Stimulated activated CD4-positive, alpha-beta T cell treated with anti-CD3 and anti-CD28 coated beads, Interleukin-4, amount 100 ng/mL, for 1 hour (primary cell): ENCODE results near the gene PARVB.
"Not testable (repeated sequence)": the region's sequence is repeated elsewhere in the genome, so short reads cannot be mapped to it uniquely, and the experiment has no call there.

Experiments
- DNase-seq: peaks from one replicate; pipeline ENCODE4 v3.0.0-alpha.2; 2020

Gene PARVB

DNA sequence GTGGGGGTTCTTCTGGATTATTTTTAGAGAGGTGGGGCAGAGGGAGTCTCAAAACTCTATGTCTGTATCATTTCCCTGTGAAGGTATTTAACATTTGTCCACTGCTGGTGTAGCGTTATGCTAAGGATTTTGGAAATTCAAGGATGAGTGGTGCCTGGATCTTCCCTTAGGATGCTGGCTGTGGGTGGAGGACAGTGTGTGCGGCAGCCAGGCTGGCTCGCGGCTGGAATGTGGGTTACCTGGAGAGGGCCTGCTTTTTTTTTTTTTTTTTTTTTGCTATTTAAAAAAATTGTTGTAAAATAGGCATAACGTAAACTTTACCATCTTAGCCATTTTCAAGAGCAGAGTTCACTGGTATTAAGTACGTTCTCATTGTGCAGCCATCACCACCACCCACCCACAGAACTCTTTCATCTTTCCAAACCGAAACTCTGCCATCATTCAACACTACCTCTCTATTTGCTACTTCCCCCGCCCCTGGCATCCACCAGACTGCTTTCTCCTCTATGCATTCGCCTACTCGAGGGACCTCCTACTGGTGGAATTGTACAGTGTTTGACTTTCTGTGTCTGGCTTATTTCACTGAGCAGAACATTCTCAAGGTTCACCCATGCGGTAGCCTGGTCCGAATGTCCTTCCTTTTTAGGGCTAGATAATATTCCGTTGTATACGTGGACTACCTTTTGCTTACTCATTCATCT lies 67.1 kb downstream of the PARVB start:
- DNase-seq: peak; percentile 31

DNA sequence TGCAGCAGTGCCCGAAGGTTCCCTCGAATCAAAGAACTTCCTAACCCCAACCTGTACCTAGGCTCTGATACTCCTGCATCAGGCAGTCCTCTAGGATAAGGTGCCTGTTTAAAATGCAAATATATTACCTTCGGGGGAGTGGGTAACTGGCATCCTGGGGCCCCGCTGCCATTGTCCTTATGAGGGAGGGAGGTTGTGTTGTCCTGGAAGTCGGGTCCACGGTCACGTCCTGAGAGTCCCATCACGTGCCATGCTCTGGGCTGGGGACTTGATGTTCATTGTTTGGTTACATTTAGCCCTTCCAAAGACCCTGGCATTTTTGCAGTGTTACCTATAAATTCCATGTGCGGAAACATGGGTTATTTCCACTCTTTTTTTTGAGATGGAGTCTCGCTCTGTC lies 67.6 kb downstream of the PARVB start:
- DNase-seq: no peak

GRCh38 chr22:44092636-44093220 lies 68.6 kb downstream of the PARVB start:
- no peak for DNase-seq

- no peak for DNase-seq
These were observed 69.7 kb downstream of the PARVB start for GRCh38 chr22:44093791-44094190.

- no peak for DNase-seq
These were observed 70.7 kb downstream of the PARVB start for GRCh38 chr22:44094751-44095302.

DNA sequence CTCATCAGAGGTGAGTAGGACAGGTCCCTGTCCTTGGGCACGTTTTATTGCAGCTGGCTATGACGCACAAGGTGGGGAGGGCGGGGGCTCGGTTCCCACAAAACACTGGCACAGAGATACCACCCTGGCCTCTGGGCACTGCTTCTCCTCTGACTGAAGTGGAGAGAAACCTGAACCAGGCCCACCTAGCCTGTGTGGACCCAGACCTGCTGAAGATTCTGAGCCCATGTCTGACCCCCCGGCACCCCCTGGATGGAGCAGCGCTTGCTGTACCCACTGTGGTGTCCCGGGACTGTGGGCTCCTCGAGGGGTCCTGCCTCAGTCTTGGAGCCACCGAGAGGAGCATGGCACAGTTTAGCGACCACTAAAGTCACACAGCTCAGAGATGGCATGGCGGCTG lies 72.6 kb downstream of the PARVB start:
- no peak for DNase-seq

DNA sequence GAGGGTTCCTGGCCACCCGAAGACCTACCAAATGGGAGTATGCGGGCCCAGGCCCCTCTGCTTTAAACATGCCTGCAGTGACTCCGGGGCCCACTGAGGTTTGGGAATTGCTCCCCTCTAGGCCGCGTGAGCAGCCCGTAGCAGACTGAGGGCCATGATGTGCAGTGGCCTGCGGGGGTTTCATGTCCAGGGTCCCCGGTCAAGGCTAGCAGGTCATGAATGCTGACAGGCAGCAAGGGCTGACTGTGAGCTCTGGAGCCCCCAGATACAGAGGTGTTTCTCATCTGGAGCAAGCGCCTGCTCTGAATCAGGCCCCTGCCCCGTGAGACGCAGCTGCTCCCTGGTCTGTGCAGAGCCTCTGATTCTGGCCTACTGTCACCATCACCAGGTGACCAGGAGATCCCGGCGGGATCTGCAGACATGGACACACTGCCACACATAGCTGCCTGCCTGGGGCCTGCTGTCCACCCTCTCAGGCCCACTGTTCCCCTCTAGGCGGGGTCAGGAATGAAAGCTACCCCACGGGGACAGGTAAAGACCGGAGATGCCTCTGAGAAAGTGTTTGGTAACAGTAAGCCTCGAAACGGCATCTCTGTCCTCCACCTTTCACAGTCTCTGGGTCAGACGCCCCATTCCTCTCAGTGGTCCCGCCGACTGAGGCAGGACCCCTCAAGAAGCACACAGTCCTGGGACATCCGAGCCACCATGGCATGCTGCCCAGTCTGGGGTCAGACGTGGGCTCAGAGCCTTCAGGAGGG lies 73.3 kb downstream of the PARVB start:
- DNase-seq: no peak

GRCh38 chr22:44098021-44098739 lies 74.1 kb downstream of the PARVB start:
- no peak for DNase-seq

- DNase-seq: no peak
These were observed 74.9 kb downstream of the PARVB start for GRCh38 chr22:44098966-44099530.

GRCh38 chr22:44099696-44100095 lies 75.6 kb downstream of the PARVB start:
- DNase-seq: no peak

DNA sequence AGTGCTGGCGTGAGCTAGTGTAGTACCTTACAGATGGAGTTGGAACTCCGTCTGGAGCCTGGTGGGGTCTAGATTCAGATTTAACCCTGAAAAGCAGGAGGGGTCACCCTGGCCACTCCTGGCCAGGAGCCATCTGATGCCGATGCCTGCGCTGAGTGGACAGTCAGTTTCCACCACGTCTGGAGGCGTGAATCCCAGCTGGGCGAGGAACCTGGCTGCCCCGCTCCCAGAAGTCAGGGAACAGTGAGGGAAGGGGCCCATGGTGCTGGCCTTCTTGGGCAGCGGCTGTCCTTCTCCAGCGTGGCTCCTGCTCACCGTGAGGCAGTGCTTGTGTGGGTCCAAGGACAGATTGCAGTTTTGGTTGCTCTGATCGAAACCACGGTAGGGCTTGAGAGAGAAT lies 76.3 kb downstream of the PARVB start:
- no peak for DNase-seq

DNA sequence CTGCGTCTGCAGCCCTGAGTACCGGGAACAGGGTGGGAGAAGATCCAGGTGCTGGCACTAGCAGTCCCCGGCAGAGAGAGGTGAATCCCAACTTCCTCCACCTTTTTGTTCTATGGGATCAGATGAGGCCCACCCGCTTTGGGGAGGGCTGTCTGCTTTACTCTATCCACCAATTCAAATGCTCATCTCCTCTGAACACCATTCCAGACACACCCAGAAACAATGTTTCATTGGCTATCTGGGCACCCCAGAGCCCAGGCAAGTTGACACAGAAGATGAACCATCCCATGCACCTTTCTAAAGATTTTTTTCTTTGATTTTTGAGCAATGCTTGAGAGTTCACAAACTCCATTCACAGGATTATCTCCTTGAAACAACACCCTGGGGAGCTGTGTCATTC lies 78.0 kb downstream of the PARVB start:
- no peak for DNase-seq

- DNase-seq: no peak
These were observed 78.8 kb downstream of the PARVB start for GRCh38 chr22:44102856-44103255.

DNA sequence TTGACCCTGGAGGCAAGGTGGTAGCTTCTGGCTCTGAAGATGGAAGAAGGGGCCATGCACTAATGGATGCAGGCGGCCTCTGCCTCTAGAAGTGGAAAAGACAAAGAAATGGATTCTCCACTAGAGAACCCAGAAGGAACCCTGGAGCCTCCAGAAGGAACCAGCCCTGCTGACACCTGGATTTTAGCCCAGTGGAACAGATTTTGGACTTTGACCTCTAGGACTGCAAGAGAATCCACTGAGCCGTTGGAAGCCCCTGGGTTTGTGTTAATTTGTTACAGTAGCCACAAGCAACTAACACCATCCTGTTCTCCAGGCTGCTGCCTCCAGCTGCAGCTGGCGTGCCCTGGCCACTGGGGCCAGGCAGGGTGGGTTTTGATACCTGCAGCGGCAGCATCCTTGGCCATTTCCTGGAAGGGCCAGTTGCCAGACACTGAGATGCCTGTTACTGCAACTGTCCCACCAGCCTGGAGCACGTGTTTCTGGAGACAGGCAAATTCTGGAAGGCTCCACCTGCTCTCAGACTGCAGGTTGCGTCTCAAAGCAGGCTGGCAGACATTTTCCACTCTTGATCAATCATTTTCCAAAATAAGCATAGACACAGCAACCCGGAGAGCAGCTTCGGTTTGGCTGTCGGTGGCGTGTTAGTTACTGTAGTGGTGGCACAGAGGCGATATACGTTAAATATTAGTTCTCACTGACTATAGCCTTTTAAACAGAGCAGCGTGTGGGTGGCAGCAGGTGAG lies 79.8 kb downstream of the PARVB start:
- DNase-seq: no peak

DNA sequence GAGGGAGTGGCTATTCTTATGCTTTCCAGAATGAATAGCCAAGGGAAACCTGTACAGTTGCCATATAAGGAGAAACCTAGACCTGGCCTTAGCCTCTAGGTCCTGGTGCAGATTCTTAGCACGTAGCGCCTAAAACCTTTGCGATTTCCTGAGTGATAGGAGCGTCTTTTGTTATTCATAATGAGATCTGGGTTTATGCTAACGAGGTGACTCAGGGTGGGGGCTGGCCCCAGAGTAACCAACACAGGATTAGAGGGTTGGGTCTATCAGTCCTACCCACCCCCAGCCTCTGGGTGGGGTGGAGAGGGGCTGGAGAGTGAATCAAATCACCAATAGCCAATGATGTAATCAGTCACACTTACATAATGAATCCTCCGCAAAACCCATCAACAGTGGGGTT lies 83.2 kb downstream of the PARVB start:
- DNase-seq: no peak

DNA sequence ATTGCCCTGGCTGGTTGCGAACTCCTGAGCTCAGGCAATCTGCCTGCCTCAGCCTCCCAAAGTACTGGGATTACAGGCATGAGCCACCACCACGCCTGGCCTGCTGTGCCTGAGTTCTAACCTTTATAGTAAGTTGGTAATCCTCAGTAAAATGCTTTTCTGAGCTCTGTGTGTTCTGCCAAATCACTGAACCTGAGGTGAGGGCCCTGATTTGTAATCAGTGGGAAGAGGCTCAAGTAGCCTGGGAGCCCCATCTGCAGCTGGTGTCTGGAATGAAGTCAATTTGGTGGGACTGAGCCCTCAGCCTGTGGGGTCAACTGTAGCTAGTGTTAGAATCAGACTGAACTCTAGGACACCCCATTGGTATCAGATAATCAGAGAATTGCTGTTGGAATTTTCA lies 84.0 kb downstream of the PARVB start:
- no peak for DNase-seq

GRCh38 chr22:44108806-44109385 lies 84.8 kb downstream of the PARVB start:
- DNase-seq: no peak

GRCh38 chr22:44109416-44109815 lies 85.3 kb downstream of the PARVB start:
- no peak for DNase-seq

DNA sequence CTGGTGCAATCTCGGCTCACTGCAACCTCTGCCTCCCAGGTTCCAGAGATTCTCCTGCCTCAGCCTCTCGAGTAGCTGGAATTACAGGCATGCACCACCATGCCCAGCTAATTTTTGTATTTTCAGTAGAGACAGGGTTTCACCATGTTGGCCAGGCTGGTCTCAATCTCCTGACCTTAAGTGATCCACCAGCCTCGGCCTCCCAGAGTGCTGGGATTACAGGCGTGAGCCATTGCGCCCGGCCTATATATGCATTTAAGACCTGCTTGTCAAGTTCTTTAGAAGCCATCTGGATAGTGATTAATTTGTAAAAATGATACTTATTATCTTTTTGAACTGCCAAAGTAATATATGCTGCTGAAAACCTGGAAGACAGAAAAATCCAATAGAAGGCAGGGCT lies 86.6 kb downstream of the PARVB start:
- not testable (repeated sequence) for DNase-seq

GRCh38 chr22:44111562-44112155 lies 87.6 kb downstream of the PARVB start:
- no peak for DNase-seq

- DNase-seq: no peak
These were observed 88.1 kb downstream of the PARVB start for GRCh38 chr22:44112191-44112590.
